ENCODE results near the gene KIAA1549.
"Not testable (repeated sequence)": the region's sequence is repeated elsewhere in the genome, so short reads cannot be mapped to it uniquely, and the experiment has no call there.

KIAA1549 gene

GRCh38 chr7:138941545-138941944 is 39.6 kb downstream of the KIAA1549 start:
- no peak for FAIRE-seq

- not testable (repeated sequence) for FAIRE-seq
These were observed 40.6 kb downstream of the KIAA1549 start for GRCh38 chr7:138940602-138941001.

GRCh38 chr7:138937484-138937883 is 43.7 kb downstream of the KIAA1549 start:
- no peak for FAIRE-seq

- FAIRE-seq, result no peak
These were observed 45.7 kb downstream of the KIAA1549 start for GRCh38 chr7:138935465-138936011.

- no peak for FAIRE-seq
These were observed 46.3 kb downstream of the KIAA1549 start for GRCh38 chr7:138934861-138935260.

GRCh38 chr7:138934367-138934766 is 46.8 kb downstream of the KIAA1549 start:
- no peak for FAIRE-seq

- no peak for FAIRE-seq
These were observed 48.3 kb downstream of the KIAA1549 start for GRCh38 chr7:138932870-138933269.

- no peak for FAIRE-seq
These were observed 48.8 kb downstream of the KIAA1549 start for GRCh38 chr7:138932427-138932826.

GRCh38 chr7:138929969-138930368 is 51.2 kb downstream of the KIAA1549 start:
- FAIRE-seq, result no peak

- FAIRE-seq, result no peak
These were observed 55.0 kb downstream of the KIAA1549 start for GRCh38 chr7:138926241-138926612.

GRCh38 chr7:138924501-138925225 is 56.5 kb downstream of the KIAA1549 start:
- no peak for FAIRE-seq

- FAIRE-seq, result no peak
These were observed 59.9 kb downstream of the KIAA1549 start for GRCh38 chr7:138921277-138921676.

GRCh38 chr7:138919911-138920310 is 61.3 kb downstream of the KIAA1549 start:
- FAIRE-seq, result no peak

GRCh38 chr7:138919216-138919615 is 62.0 kb downstream of the KIAA1549 start:
- no peak for FAIRE-seq

GRCh38 chr7:138918756-138919155 is 62.4 kb downstream of the KIAA1549 start:
- FAIRE-seq, result no peak

- FAIRE-seq, result no peak
These were observed 63.0 kb downstream of the KIAA1549 start for GRCh38 chr7:138918176-138918575.

GRCh38 chr7:138917771-138918170 is 63.4 kb downstream of the KIAA1549 start:
- FAIRE-seq, result no peak

GRCh38 chr7:138916731-138917130 is 64.5 kb downstream of the KIAA1549 start:
- FAIRE-seq, result no peak

GRCh38 chr7:138916275-138916674 is 64.9 kb downstream of the KIAA1549 start:
- FAIRE-seq, result no peak

GRCh38 chr7:138913783-138914182 is 67.4 kb downstream of the KIAA1549 start:
- FAIRE-seq, result no peak

GRCh38 chr7:138911007-138911406 is 70.2 kb downstream of the KIAA1549 start:
- FAIRE-seq, result no peak

GRCh38 chr7:138907850-138908249 is 73.3 kb downstream of the KIAA1549 start:
- no peak for FAIRE-seq

GRCh38 chr7:138907201-138907847 is 73.9 kb downstream of the KIAA1549 start:
- FAIRE-seq, result no peak

GRCh38 chr7:138903859-138904435 is 77.2 kb downstream of the KIAA1549 start:
- no peak for FAIRE-seq

Measured in A204.1 (cell line).